ENCODE measurements around the gene HTR2A.
"Not testable (repeated sequence)": the region's sequence is repeated elsewhere in the genome, so short reads cannot be mapped to it uniquely, and the experiment has no call there.

Gene HTR2A

GRCh38 chr13:46866150-46866549 is 30.7 kb downstream of the HTR2A start:
- no peak for DNase-seq

- no peak for DNase-seq
These were observed 31.9 kb downstream of the HTR2A start for GRCh38 chr13:46864941-46865340.

GRCh38 chr13:46861959-46862358 is 34.9 kb downstream of the HTR2A start:
- DNase-seq, result no peak

- no peak for DNase-seq
These were observed 36.1 kb downstream of the HTR2A start for GRCh38 chr13:46860722-46861121.

GRCh38 chr13:46858776-46859175 is 38.1 kb downstream of the HTR2A start:
- no peak for DNase-seq

- DNase-seq, result no peak
These were observed 38.7 kb downstream of the HTR2A start for GRCh38 chr13:46858163-46858562.

GRCh38 chr13:46855664-46856063 is 41.2 kb downstream of the HTR2A start:
- DNase-seq, result no peak

GRCh38 chr13:46855166-46855565 is 41.7 kb downstream of the HTR2A start:
- no peak for DNase-seq

GRCh38 chr13:46852168-46852567 is 44.7 kb downstream of the HTR2A start:
- DNase-seq, result no peak

- DNase-seq, result no peak
These were observed 46.6 kb downstream of the HTR2A start for GRCh38 chr13:46850214-46850613.

- DNase-seq, result no peak
These were observed 50.1 kb downstream of the HTR2A start for GRCh38 chr13:46846726-46847125.

GRCh38 chr13:46845146-46845545 is 51.7 kb downstream of the HTR2A start:
- no peak for DNase-seq

- DNase-seq, result no peak
These were observed 52.4 kb downstream of the HTR2A start for GRCh38 chr13:46844431-46844830.

GRCh38 chr13:46839399-46839798 is 57.5 kb downstream of the HTR2A start:
- no peak for DNase-seq

- no peak for DNase-seq
These were observed 62.2 kb downstream of the HTR2A start for GRCh38 chr13:46834657-46835056.

GRCh38 chr13:46831588-46832194 is 65.2 kb downstream of the HTR2A start:
- peak; percentile 18 for DNase-seq

- DNase-seq, result no peak
These were observed 66.3 kb downstream of the HTR2A start for GRCh38 chr13:46830405-46831005.

- DNase-seq, result no peak
These were observed 74.3 kb downstream of the HTR2A start for GRCh38 chr13:46822551-46822950.

GRCh38 chr13:46817838-46818476 is 78.9 kb downstream of the HTR2A start:
- no peak for DNase-seq

- DNase-seq, result no peak
These were observed 79.8 kb downstream of the HTR2A start for GRCh38 chr13:46817095-46817494.

- DNase-seq, result no peak
These were observed 80.5 kb downstream of the HTR2A start for GRCh38 chr13:46816371-46816770.

- no peak for DNase-seq
These were observed 84.5 kb downstream of the HTR2A start for GRCh38 chr13:46812301-46812797.

- DNase-seq, result no peak
These were observed 86.4 kb downstream of the HTR2A start for GRCh38 chr13:46810440-46810839.

- DNase-seq, result not testable (repeated sequence)
These were observed 91.9 kb downstream of the HTR2A start for GRCh38 chr13:46804921-46805320.
